AG10803 (cell line): Measurements from ENCODE around the gene RECQL.

Experiments used
- DNase-seq: peaks from one replicate; pipeline ENCODE4 v3.0.0; 2010; ENCODE audit warnings: low read depth
- H3K4me3 ChIP-seq: 2 replicates; pipeline ENCODE4 v1.5.1; 2011; ENCODE audit warnings: mild to moderate bottlenecking, low read length, control low read depth
- TF ChIP-seq, protein P1 (sequence below): conservative IDR thresholded peaks from 2 replicates; pipeline ENCODE4 v1.5.1; 2011; ENCODE audit warnings: mild to moderate bottlenecking, low read length, control low read depth, inconsistent platforms

Gene RECQL

GRCh38 chr12:21523148-21523547, 21.7 kb upstream of the RECQL start:
- TF ChIP-seq, protein P1, sequence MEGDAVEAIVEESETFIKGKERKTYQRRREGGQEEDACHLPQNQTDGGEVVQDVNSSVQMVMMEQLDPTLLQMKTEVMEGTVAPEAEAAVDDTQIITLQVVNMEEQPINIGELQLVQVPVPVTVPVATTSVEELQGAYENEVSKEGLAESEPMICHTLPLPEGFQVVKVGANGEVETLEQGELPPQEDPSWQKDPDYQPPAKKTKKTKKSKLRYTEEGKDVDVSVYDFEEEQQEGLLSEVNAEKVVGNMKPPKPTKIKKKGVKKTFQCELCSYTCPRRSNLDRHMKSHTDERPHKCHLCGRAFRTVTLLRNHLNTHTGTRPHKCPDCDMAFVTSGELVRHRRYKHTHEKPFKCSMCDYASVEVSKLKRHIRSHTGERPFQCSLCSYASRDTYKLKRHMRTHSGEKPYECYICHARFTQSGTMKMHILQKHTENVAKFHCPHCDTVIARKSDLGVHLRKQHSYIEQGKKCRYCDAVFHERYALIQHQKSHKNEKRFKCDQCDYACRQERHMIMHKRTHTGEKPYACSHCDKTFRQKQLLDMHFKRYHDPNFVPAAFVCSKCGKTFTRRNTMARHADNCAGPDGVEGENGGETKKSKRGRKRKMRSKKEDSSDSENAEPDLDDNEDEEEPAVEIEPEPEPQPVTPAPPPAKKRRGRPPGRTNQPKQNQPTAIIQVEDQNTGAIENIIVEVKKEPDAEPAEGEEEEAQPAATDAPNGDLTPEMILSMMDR = no peak
- no peak for DNase-seq
- H3K4me3 ChIP-seq = no peak overlapping the region

- TF ChIP-seq, protein P1 = no peak
- DNase-seq = no peak
- H3K4me3 ChIP-seq = no peak overlapping the region
These were observed 20.1 kb upstream of the RECQL start for GRCh38 chr12:21521541-21521940.

DNA sequence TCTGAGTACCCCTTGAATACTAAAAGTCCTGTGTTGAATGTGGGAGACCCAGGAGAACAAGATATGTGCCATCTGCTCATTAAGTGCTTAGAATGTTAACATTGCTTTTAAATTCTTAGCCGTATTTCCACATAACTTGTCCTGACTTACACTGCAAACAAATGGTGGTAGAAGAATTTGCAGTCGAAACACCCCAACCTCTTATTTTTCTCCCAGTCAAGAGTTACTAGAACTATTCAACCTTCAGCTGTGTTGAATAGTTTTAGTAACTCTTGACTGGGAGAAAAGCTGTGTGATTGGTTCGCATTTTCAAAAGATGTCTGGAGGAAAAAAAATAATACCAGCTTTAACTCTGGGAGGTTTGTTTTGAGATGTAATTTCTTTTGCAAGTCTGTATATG, 17.0 kb upstream of the RECQL start:
- no peak overlapping the region for H3K4me3 ChIP-seq
- TF ChIP-seq, protein P1 = no peak
- no peak for DNase-seq

GRCh38 chr12:21516281-21516680, 14.8 kb upstream of the RECQL start:
- TF ChIP-seq, protein P1 = no peak
- DNase-seq = no peak
- no peak overlapping the region for H3K4me3 ChIP-seq

GRCh38 chr12:21509768-21510167, 8.3 kb upstream of the RECQL start:
- no peak for DNase-seq
- TF ChIP-seq, protein P1 = no peak
- H3K4me3 ChIP-seq = no peak overlapping the region

GRCh38 chr12:21507849-21508248, 6.4 kb upstream of the RECQL start:
- no peak overlapping the region for H3K4me3 ChIP-seq
- TF ChIP-seq, protein P1 = no peak
- no peak for DNase-seq

GRCh38 chr12:21505888-21506287, 4.5 kb upstream of the RECQL start:
- DNase-seq = no peak
- no peak overlapping the region for H3K4me3 ChIP-seq
- TF ChIP-seq, protein P1 = no peak
